SW 1271 (cell line): Measurements from ENCODE around the gene PIP5K1C.

Source experiments
- DNase-seq, 2 experiments: peaks; one replicate each; lab custom pipeline; 2025; lab: John Stamatoyannopoulos, UW

PIP5K1C gene

GRCh38 chr19:3610745-3611717 lies 89.2 kb downstream of the PIP5K1C start:
- DNase-seq, result no peak

- no peak for DNase-seq
Observed at GRCh38 chr19:3609779-3610719, 90.2 kb downstream of the PIP5K1C start.

GRCh38 chr19:3608750-3609322 lies 91.4 kb downstream of the PIP5K1C start:
- no peak for DNase-seq

GRCh38 chr19:3608079-3608641 lies 92.1 kb downstream of the PIP5K1C start:
- DNase-seq, result no peak

GRCh38 chr19:3607303-3608078 lies 92.8 kb downstream of the PIP5K1C start:
- no peak for DNase-seq

- DNase-seq, result peak in 1 of 2 experiments; percentile 57
Observed at GRCh38 chr19:3606690-3607289, 93.5 kb downstream of the PIP5K1C start, which contains the start of gene TBXA2R. Gene TBXA2R (minus strand): TSS chr19:3606875. CDS start chr19:3600634, 6,241 bp downstream.

GRCh38 chr19:3606174-3606689 lies 94.0 kb downstream of the PIP5K1C start:
- DNase-seq, result no peak

- no peak for DNase-seq
Observed at GRCh38 chr19:3605770-3606169, 94.5 kb downstream of the PIP5K1C start.

- no peak for DNase-seq
Observed at GRCh38 chr19:3605361-3605760, 94.9 kb downstream of the PIP5K1C start.

- no peak for DNase-seq
Observed at GRCh38 chr19:3604987-3605343, 95.3 kb downstream of the PIP5K1C start.

- DNase-seq, result no peak
Observed at GRCh38 chr19:3604227-3604986, 95.9 kb downstream of the PIP5K1C start.

GRCh38 chr19:3603121-3603811 lies 97.0 kb downstream of the PIP5K1C start:
- no peak for DNase-seq

- DNase-seq, result no peak
Observed at GRCh38 chr19:3601021-3601420, 99.2 kb downstream of the PIP5K1C start.

- no peak for DNase-seq
Observed at GRCh38 chr19:3599776-3600187, 100.5 kb downstream of the PIP5K1C start.

GRCh38 chr19:3595521-3596061 lies 104.7 kb downstream of the PIP5K1C start:
- no peak for DNase-seq

GRCh38 chr19:3593156-3593555 lies 107.1 kb downstream of the PIP5K1C start:
- no peak for DNase-seq

- DNase-seq, result no peak
Observed at GRCh38 chr19:3591876-3592613, 108.2 kb downstream of the PIP5K1C start.
